GM18520 (cell line): ENCODE results near the gene RTN4IP1.

Experiments used
- ATAC-seq: cut with Tn5 transposase; IDR thresholded peaks from one replicate; pipeline ENCODE4 v1.9.1; 2021; ENCODE audit not compliant: unreplicated experiment

RTN4IP1 gene

GRCh38 chr6:106629103-106629858, at the start of gene RTN4IP1, which contains the start of gene QRSL1:
Gene RTN4IP1, minus strand, starts transcription at chr6:106629498. Its CDS starts 477 bp downstream, at chr6:106629021.
Gene QRSL1, plus strand, starts transcription at chr6:106629578. Its CDS starts 104 bp downstream, at chr6:106629682.
- peak; percentile 65 for ATAC-seq

GRCh38 chr6:106677282-106677681, 48.0 kb upstream of the RTN4IP1 start:
- no peak for ATAC-seq

GRCh38 chr6:106674541-106675229, 45.4 kb upstream of the RTN4IP1 start:
- no peak for ATAC-seq

- ATAC-seq, result no peak
These were observed 42.4 kb upstream of the RTN4IP1 start for GRCh38 chr6:106671651-106672050.

- ATAC-seq, result no peak
These were observed 40.9 kb upstream of the RTN4IP1 start for GRCh38 chr6:106670236-106670635.

- no peak for ATAC-seq
These were observed 37.7 kb upstream of the RTN4IP1 start for GRCh38 chr6:106667022-106667402.

- peak; percentile 97 for ATAC-seq
These were observed 37.2 kb upstream of the RTN4IP1 start for GRCh38 chr6:106666282-106667021.

GRCh38 chr6:106662458-106662857, 33.2 kb upstream of the RTN4IP1 start:
- ATAC-seq, result no peak

- no peak for ATAC-seq
These were observed 30.6 kb upstream of the RTN4IP1 start for GRCh38 chr6:106659859-106660258.

GRCh38 chr6:106658469-106658868, 29.2 kb upstream of the RTN4IP1 start:
- no peak for ATAC-seq

- no peak for ATAC-seq
These were observed 19.5 kb upstream of the RTN4IP1 start for GRCh38 chr6:106648651-106649308.

GRCh38 chr6:106643061-106643460, 13.8 kb upstream of the RTN4IP1 start:
- no peak for ATAC-seq

GRCh38 chr6:106642476-106642875, 13.2 kb upstream of the RTN4IP1 start:
- no peak for ATAC-seq

- no peak for ATAC-seq
These were observed 10.5 kb upstream of the RTN4IP1 start for GRCh38 chr6:106639812-106640211.

- peak; percentile 59 for ATAC-seq
These were observed 8.5 kb upstream of the RTN4IP1 start for GRCh38 chr6:106637717-106638341.

- peak; percentile 21 for ATAC-seq
These were observed 7.9 kb upstream of the RTN4IP1 start for GRCh38 chr6:106637051-106637716.

GRCh38 chr6:106634565-106634964, 5.3 kb upstream of the RTN4IP1 start:
- no peak for ATAC-seq

- no peak for ATAC-seq
These were observed 2.0 kb upstream of the RTN4IP1 start for GRCh38 chr6:106631346-106631745.

GRCh38 chr6:106630366-106630765, 1.1 kb upstream of the RTN4IP1 start:
- no peak for ATAC-seq

GRCh38 chr6:106629859-106630163, 513 bp upstream of the RTN4IP1 start:
- ATAC-seq, result no peak
